B cell (primary cell): Measurements from ENCODE around the gene MYL4.
"Not testable (repeated sequence)": the region's sequence is repeated elsewhere in the genome, so short reads cannot be mapped to it uniquely, and the experiment has no call there.

Experiments
- EZH2 ChIP-seq: IDR thresholded peaks from 2 replicates; pipeline ENCODE4 v1.6.1; 2012; ENCODE audit warnings: borderline replicate concordance, low read depth, mild to moderate bottlenecking, moderate library complexity, low read length; ENCODE audit not compliant: insufficient read depth, poor library complexity, severe bottlenecking
- TF ChIP-seq, protein P1 (sequence below): fragments of 200-600 bp; IDR thresholded peaks from one replicate; pipeline ENCODE4 v1.8.0; 2022; ENCODE audit warnings: antibody characterized with exemption, mild to moderate bottlenecking

DNA sequence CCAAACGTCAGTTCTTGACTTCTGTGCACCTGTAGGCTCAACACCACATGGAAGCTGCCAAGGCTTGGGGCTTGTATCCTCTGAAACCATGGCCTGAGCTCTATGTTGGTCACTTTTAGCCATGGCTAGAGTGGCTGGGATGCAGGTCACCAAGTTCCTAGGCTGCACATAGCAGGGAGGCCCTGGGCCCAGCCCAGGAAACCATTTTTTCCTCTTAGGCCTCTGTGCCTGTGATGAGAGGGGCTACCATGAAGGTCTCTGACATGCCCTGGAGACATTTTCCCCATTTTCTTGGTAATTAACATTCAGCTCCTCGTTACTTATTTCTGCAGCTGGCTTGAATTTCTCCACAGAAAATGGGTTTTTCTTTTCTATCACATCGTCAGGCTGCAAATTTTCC, 59.8 kb downstream of the MYL4 start:
- TF ChIP-seq, protein P1, sequence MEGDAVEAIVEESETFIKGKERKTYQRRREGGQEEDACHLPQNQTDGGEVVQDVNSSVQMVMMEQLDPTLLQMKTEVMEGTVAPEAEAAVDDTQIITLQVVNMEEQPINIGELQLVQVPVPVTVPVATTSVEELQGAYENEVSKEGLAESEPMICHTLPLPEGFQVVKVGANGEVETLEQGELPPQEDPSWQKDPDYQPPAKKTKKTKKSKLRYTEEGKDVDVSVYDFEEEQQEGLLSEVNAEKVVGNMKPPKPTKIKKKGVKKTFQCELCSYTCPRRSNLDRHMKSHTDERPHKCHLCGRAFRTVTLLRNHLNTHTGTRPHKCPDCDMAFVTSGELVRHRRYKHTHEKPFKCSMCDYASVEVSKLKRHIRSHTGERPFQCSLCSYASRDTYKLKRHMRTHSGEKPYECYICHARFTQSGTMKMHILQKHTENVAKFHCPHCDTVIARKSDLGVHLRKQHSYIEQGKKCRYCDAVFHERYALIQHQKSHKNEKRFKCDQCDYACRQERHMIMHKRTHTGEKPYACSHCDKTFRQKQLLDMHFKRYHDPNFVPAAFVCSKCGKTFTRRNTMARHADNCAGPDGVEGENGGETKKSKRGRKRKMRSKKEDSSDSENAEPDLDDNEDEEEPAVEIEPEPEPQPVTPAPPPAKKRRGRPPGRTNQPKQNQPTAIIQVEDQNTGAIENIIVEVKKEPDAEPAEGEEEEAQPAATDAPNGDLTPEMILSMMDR, result not testable (repeated sequence)
- not testable (repeated sequence) for TF ChIP-seq EZH2
